Neuron (in vitro differentiated cells): ENCODE data around the gene BANF1.
"Not testable (repeated sequence)": the region's sequence is repeated elsewhere in the genome, so short reads cannot be mapped to it uniquely, and the experiment has no call there.

ENCODE experiments used
- H2AFZ ChIP-seq: one replicate; pipeline ENCODE4 v1.6.1; 2013; ENCODE audit warnings: low read depth, mild to moderate bottlenecking, inconsistent platforms, low read length, moderate library complexity
- H3K27me3 ChIP-seq: one replicate; pipeline ENCODE4 v1.6.1; 2013; ENCODE audit warnings: low read length; ENCODE audit not compliant: insufficient read depth
- H3K36me3 ChIP-seq: one replicate; pipeline ENCODE4 v1.6.1; 2013; ENCODE audit warnings: low read length; ENCODE audit not compliant: insufficient read depth
- H3K4me1 ChIP-seq: one replicate; pipeline ENCODE4 v1.6.1; 2013; ENCODE audit warnings: low read length; ENCODE audit not compliant: insufficient read depth
- H3K4me3 ChIP-seq: 2 replicates; pipeline ENCODE4 v1.5.1; 2013; ENCODE audit warnings: mild to moderate bottlenecking, low read length, moderate library complexity
- H3K9me3 ChIP-seq: one replicate; pipeline ENCODE4 v1.6.1; 2013; ENCODE audit warnings: low read length

BANF1 gene

GRCh38 chr11:66020212-66020611 lies 17.9 kb downstream of the BANF1 start:
- no peak overlapping the region for H2AFZ ChIP-seq
- no peaks in the 10 kb centered on the region for H3K9me3 ChIP-seq
- H3K36me3 ChIP-seq, result no peaks in the 10 kb centered on the region
- no peak overlapping the region for H3K4me3 ChIP-seq
- no peaks in the 10 kb centered on the region for H3K4me1 ChIP-seq
- H3K27me3 ChIP-seq, result peaks cover 19% of the 10 kb centered on the region

- no peak overlapping the region for H2AFZ ChIP-seq
- H3K4me1 ChIP-seq, result no peaks in the 10 kb centered on the region
- no peaks in the 10 kb centered on the region for H3K9me3 ChIP-seq
- no peak overlapping the region for H3K4me3 ChIP-seq
- no peaks in the 10 kb centered on the region for H3K36me3 ChIP-seq
- peaks cover 14% of the 10 kb centered on the region for H3K27me3 ChIP-seq
Observed at GRCh38 chr11:66020618-66021357, 18.5 kb downstream of the BANF1 start.

GRCh38 chr11:66022401-66023185 lies 20.3 kb downstream of the BANF1 start:
- Histone ChIP-seq H2AFZ (peak overlapping the region; percentile 42), H3K27me3 (peaks cover 10% of the 10 kb centered on the region), H3K9me3 (no peaks in the 10 kb centered on the region), H3K4me1 (no peaks in the 10 kb centered on the region), H3K4me3 (no peak overlapping the region), H3K36me3 (no peaks in the 10 kb centered on the region)

GRCh38 chr11:66023186-66023440 lies 20.8 kb downstream of the BANF1 start:
- H3K4me1 ChIP-seq, H3K4me3 ChIP-seq, H3K36me3 ChIP-seq, H2AFZ ChIP-seq, H3K9me3 ChIP-seq: not testable (repeated sequence)
- H3K27me3 ChIP-seq, result peaks cover 10% of the 10 kb centered on the region

- Histone ChIP-seq H2AFZ (no peak within 1 kb of the TSS), H3K36me3 (no peaks in the 10 kb centered on the region)
Observed at GRCh38 chr11:66026017-66026529, 23.8 kb downstream of the BANF1 start, which contains the start of gene CATSPER1. TSS of gene CATSPER1 (minus strand) at chr11:66026479. CDS start at chr11:66026379, 100 bp downstream.

GRCh38 chr11:66032957-66033735 lies 30.8 kb downstream of the BANF1 start:
- Histone ChIP-seq H3K9me3 (peaks cover 6% of the 10 kb centered on the region), H3K4me1 (no peaks in the 10 kb centered on the region), H3K27me3 (no peaks in the 10 kb centered on the region), H3K36me3 (no peaks in the 10 kb centered on the region), H2AFZ (no peak overlapping the region), H3K4me3 (no peak overlapping the region)

More at GRCh38 chr11:66026017-66026529, 23.8 kb downstream of the BANF1 start, which contains the start of gene CATSPER1:
- H3K27me3 ChIP-seq, result peaks cover 4% of the 10 kb centered on the region
- no peaks in the 10 kb centered on the region for H3K4me1 ChIP-seq
- no peaks in the 10 kb centered on the region for H3K9me3 ChIP-seq
- H3K4me3 ChIP-seq, result no peak within 1 kb of the TSS

- Histone ChIP-seq H3K9me3 (peaks cover 6% of the 10 kb centered on the region), H3K4me3 (no peak overlapping the region), H3K4me1 (peaks cover 2% of the 10 kb centered on the region), H2AFZ (no peak overlapping the region), H3K27me3 (no peaks in the 10 kb centered on the region), H3K36me3 (no peaks in the 10 kb centered on the region)
Observed at GRCh38 chr11:66035653-66036333, 33.5 kb downstream of the BANF1 start.

GRCh38 chr11:66036334-66036710 lies 34.0 kb downstream of the BANF1 start:
- H3K36me3 ChIP-seq, result no peaks in the 10 kb centered on the region
- peaks cover 6% of the 10 kb centered on the region for H3K9me3 ChIP-seq
- no peak overlapping the region for H2AFZ ChIP-seq
- H3K4me1 ChIP-seq, result peaks cover 7% of the 10 kb centered on the region
- H3K27me3 ChIP-seq, result no peaks in the 10 kb centered on the region
- H3K4me3 ChIP-seq, result no peak overlapping the region

GRCh38 chr11:66037327-66037726 lies 35.0 kb downstream of the BANF1 start:
- Histone ChIP-seq H3K4me3 (no peak overlapping the region), H3K27me3 (no peaks in the 10 kb centered on the region), H3K9me3 (peaks cover 6% of the 10 kb centered on the region), H3K36me3 (no peaks in the 10 kb centered on the region), H3K4me1 (peaks cover 7% of the 10 kb centered on the region), H2AFZ (no peak overlapping the region)

GRCh38 chr11:66039765-66040164 lies 37.5 kb downstream of the BANF1 start:
- Histone ChIP-seq H3K9me3 (peaks cover 10% of the 10 kb centered on the region), H2AFZ (no peak overlapping the region), H3K36me3 (no peaks in the 10 kb centered on the region), H3K27me3 (no peaks in the 10 kb centered on the region), H3K4me1 (peaks cover 7% of the 10 kb centered on the region), H3K4me3 (no peak overlapping the region)

- Histone ChIP-seq H2AFZ (no peak overlapping the region), H3K9me3 (peaks cover 4% of the 10 kb centered on the region), H3K4me3 (no peak overlapping the region), H3K36me3 (no peaks in the 10 kb centered on the region), H3K27me3 (no peaks in the 10 kb centered on the region), H3K4me1 (peaks cover 10% of the 10 kb centered on the region)
Observed at GRCh38 chr11:66042227-66042995, 40.1 kb downstream of the BANF1 start.
